ENCODE measurements around the gene CA10.

DNA sequence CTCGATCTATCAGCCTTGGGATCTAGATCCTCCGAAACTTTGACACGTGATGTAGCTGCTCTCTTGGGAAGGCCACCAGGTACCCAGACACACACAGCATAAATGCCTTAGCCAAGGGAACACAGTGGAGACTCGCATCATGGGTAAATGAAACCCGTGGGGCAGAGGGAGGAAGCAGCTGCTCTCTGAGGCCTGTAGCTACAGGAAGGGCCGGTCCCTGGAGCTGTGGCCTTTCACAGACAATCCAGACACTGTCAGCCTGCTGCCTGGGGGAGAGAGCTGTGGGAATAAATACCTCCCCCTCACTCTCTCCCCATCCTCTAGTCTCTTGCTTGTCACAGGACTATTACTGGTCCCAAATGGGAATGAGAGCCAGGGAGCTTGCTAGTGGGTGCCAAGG, 546.9 kb downstream of the CA10 start:
- TF ChIP-seq, protein P1, sequence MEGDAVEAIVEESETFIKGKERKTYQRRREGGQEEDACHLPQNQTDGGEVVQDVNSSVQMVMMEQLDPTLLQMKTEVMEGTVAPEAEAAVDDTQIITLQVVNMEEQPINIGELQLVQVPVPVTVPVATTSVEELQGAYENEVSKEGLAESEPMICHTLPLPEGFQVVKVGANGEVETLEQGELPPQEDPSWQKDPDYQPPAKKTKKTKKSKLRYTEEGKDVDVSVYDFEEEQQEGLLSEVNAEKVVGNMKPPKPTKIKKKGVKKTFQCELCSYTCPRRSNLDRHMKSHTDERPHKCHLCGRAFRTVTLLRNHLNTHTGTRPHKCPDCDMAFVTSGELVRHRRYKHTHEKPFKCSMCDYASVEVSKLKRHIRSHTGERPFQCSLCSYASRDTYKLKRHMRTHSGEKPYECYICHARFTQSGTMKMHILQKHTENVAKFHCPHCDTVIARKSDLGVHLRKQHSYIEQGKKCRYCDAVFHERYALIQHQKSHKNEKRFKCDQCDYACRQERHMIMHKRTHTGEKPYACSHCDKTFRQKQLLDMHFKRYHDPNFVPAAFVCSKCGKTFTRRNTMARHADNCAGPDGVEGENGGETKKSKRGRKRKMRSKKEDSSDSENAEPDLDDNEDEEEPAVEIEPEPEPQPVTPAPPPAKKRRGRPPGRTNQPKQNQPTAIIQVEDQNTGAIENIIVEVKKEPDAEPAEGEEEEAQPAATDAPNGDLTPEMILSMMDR (IDR thresholded peaks at IDR 0.05; ENCODE audit: low read depth, low read length, poor library complexity, severe bottlenecking) = no peak
- TF ChIP-seq EZH2phosphoT487 (IDR thresholded peaks at IDR 0.05; ENCODE audit: borderline replicate concordance, low read length) = no peak

All from DOHH2 (cell line).